HuH-7.5 (cell line): ENCODE results near the gene APOA5.
A peak's percentile ranks its signal among the peaks of the same experiment; 100 is the strongest.
"Not testable (repeated sequence)": the region's sequence is repeated elsewhere in the genome, so short reads cannot be mapped to it uniquely, and the experiment has no call there.

Source experiments
- DNase-seq: peaks from one replicate; pipeline ENCODE4 v3.0.0; 2011; ENCODE audit warnings: low spot score

APOA5 gene

GRCh38 chr11:116773203-116774097 lies 18.2 kb downstream of the APOA5 start:
- no peak for DNase-seq

GRCh38 chr11:116772443-116773202 lies 19.1 kb downstream of the APOA5 start, which contains the start of gene BUD13:
Gene BUD13, minus strand, starts transcription at chr11:116772987. Its CDS starts 23 bp downstream, at chr11:116772964.
- peak; percentile 73 for DNase-seq

GRCh38 chr11:116771935-116772334 lies 19.7 kb downstream of the APOA5 start:
- DNase-seq, result no peak

GRCh38 chr11:116762132-116762531 lies 29.5 kb downstream of the APOA5 start:
- no peak for DNase-seq

GRCh38 chr11:116756044-116756443 lies 35.6 kb downstream of the APOA5 start:
- not testable (repeated sequence) for DNase-seq

- DNase-seq, result no peak
Measured at GRCh38 chr11:116750070-116750718, 41.5 kb downstream of the APOA5 start.

- DNase-seq, result no peak
Measured at GRCh38 chr11:116742104-116742503, 49.6 kb downstream of the APOA5 start.

- no peak for DNase-seq
Measured at GRCh38 chr11:116740741-116741140, 50.9 kb downstream of the APOA5 start.
